ENCODE results near the gene DNAJC5G. TPM values are rescaled to one million over a fixed set of nuclear protein-coding genes. Genes with fewer than 3 reads are reported as not detected.

Gene DNAJC5G
- total RNA-seq, 1 experiment from 2014 or later = 0.37 TPM

- H3K4me3 Mint-ChIP-seq = no peak overlapping the region
These were observed 29.4 kb downstream of the DNAJC5G start for GRCh38 chr2:27304488-27305240.

More at GRCh38 chr2:27304488-27305240, 29.4 kb downstream of the DNAJC5G start:
- no peaks in the 10 kb centered on the region for H3K4me1 ChIP-seq (ENCODE audit: insufficient read depth, low read length)
- no peak for TF ChIP-seq CTCF (conservative IDR thresholded peaks at IDR 0.05)
- H3K27ac ChIP-seq (ENCODE audit: insufficient read length, low read depth, low read length) = no peak overlapping the region
- H3K9me3 ChIP-seq (ENCODE audit: control insufficient read depth, low read depth, low read length) = no peaks in the 10 kb centered on the region
- H2AK5ac ChIP-seq (ENCODE audit: insufficient read length, low read length) = no peak overlapping the region
- peaks cover 48% of the 10 kb centered on the region for H3K27me3 Mint-ChIP-seq (ENCODE audit: low read depth)
- H3K79me2 ChIP-seq (ENCODE audit: insufficient read depth, low read length) = no peaks in the 10 kb centered on the region
- H2BK20ac ChIP-seq (ENCODE audit: low read depth, low read length, poor library complexity, severe bottlenecking) = no peak overlapping the region
- no peak overlapping the region for H3K56ac ChIP-seq (ENCODE audit: insufficient read length, low read depth, low read length)
- H3K36me3 Mint-ChIP-seq (ENCODE audit: insufficient read depth in 1 of 3, low read depth in 3 of 3) = peaks cover 4 to 7% (median 4%) of the 10 kb centered on the region in 3 experiments; a peak in 6 of 7 replicates
- H4K8ac ChIP-seq (replicated peaks; ENCODE audit: insufficient read length, low read depth, low read length) = no peak overlapping the region
- no peak overlapping the region for H2BK12ac ChIP-seq (ENCODE audit: insufficient read length, low read depth, low read length)
- H3K9me3 Mint-ChIP-seq = no peaks in the 10 kb centered on the region
- H3K23ac ChIP-seq (ENCODE audit: insufficient read length, low read depth, low read length) = no peak overlapping the region
- H2BK120ac ChIP-seq (ENCODE audit: low read depth, low read length, poor library complexity, severe bottlenecking) = no peak overlapping the region
- H2BK5ac ChIP-seq (ENCODE audit: insufficient read length, low read length) = no peak overlapping the region
- H4K20me1 ChIP-seq (ENCODE audit: control insufficient read depth, insufficient read depth, insufficient read length) = no peaks in the 10 kb centered on the region
- H4K5ac ChIP-seq (ENCODE audit: insufficient read length, low read depth, low read length) = no peak overlapping the region
- H3K27ac Mint-ChIP-seq = no peak overlapping the region
- H4K91ac ChIP-seq (ENCODE audit: insufficient read length, low read depth, low read length) = no peak overlapping the region
- H3K4me2 ChIP-seq (ENCODE audit: insufficient read depth, insufficient read length, low read length) = no peak overlapping the region
- no peak for DNase-seq
- no peak overlapping the region for H3K9ac ChIP-seq (ENCODE audit: extremely low read depth, insufficient read length, low read length)
- no peak overlapping the region for H3T11ph ChIP-seq (ENCODE audit: low read length)
- peaks cover 9% of the 10 kb centered on the region for H3K23me2 ChIP-seq (ENCODE audit: insufficient read length, low read depth, low read length, poor library complexity, severe bottlenecking)
- no peak overlapping the region for H2BK15ac ChIP-seq (ENCODE audit: low read depth, low read length)
- H2AFZ ChIP-seq (ENCODE audit: low read length) = no peak overlapping the region
- H3K79me1 ChIP-seq (ENCODE audit: insufficient read depth, low read depth, low read length, poor library complexity, severe bottlenecking) = no peaks in the 10 kb centered on the region
- H3K14ac ChIP-seq (ENCODE audit: insufficient read depth, low read length) = no peak overlapping the region
- H3K4ac ChIP-seq (ENCODE audit: low read depth, low read length) = no peak overlapping the region
- H3K27me3 ChIP-seq (ENCODE audit: insufficient read depth, low read length) = peaks cover 21% of the 10 kb centered on the region
- no peak overlapping the region for H3K18ac ChIP-seq (ENCODE audit: insufficient read length, low read depth, low read length)
- H3K4me1 Mint-ChIP-seq = peaks cover 5 to 9% of the 10 kb centered on the region in 2 experiments
- WGBS (ENCODE audit: extremely low coverage, insufficient read length, low lambda C conversion rate) = no CpG with 5 or more reads among the region's 13 CpGs
